Measurements from ENCODE around the gene CNPY3. TPM values are rescaled to one million over a fixed set of nuclear protein-coding genes. Genes with fewer than 3 reads are reported as not detected.

Gene CNPY3
- total and polyA plus RNA-seq, 2 of the 13 experiments (the other 11 are each of a cell fraction or from before 2014, with no cell fraction given) = 42.3 to 60.2 TPM

DNA sequence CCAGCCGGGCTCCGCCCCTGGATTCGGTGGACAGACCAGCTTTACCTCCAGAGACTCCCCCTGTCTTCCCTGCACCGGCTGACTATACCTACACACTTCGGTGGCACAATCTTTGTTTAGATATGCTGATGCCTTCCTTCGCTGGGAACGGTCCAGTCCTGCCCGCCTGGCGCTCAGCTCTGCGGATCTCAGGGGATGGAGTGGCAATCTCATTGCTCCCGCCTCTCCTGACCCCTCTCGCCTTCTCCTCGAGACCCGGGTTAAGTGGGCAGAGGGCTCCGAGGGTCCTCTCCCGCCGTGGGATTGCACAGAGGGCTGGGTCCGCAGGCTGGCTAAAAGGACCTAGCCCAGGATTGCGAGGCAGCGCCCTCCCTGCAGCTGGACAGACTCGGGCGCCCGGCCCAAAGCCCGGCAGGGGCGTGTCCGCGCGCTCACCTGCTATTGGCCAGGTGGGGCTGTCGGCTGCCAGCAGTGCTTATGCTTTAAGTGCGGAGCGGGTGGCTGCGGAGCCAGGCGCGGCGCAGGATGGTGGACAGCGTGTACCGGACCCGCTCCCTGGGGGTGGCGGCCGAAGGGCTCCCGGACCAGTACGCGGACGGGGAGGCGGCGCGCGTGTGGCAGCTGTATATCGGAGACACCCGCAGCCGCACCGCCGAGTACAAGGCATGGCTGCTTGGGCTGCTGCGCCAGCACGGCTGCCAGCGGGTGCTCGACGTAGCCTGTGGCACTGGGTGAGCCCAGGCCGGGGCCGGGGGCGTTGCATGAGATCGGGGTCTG is 31.2 kb downstream of the CNPY3 start, which contains the start of gene GNMT (continued):
- TF ChIP-seq, protein P1, sequence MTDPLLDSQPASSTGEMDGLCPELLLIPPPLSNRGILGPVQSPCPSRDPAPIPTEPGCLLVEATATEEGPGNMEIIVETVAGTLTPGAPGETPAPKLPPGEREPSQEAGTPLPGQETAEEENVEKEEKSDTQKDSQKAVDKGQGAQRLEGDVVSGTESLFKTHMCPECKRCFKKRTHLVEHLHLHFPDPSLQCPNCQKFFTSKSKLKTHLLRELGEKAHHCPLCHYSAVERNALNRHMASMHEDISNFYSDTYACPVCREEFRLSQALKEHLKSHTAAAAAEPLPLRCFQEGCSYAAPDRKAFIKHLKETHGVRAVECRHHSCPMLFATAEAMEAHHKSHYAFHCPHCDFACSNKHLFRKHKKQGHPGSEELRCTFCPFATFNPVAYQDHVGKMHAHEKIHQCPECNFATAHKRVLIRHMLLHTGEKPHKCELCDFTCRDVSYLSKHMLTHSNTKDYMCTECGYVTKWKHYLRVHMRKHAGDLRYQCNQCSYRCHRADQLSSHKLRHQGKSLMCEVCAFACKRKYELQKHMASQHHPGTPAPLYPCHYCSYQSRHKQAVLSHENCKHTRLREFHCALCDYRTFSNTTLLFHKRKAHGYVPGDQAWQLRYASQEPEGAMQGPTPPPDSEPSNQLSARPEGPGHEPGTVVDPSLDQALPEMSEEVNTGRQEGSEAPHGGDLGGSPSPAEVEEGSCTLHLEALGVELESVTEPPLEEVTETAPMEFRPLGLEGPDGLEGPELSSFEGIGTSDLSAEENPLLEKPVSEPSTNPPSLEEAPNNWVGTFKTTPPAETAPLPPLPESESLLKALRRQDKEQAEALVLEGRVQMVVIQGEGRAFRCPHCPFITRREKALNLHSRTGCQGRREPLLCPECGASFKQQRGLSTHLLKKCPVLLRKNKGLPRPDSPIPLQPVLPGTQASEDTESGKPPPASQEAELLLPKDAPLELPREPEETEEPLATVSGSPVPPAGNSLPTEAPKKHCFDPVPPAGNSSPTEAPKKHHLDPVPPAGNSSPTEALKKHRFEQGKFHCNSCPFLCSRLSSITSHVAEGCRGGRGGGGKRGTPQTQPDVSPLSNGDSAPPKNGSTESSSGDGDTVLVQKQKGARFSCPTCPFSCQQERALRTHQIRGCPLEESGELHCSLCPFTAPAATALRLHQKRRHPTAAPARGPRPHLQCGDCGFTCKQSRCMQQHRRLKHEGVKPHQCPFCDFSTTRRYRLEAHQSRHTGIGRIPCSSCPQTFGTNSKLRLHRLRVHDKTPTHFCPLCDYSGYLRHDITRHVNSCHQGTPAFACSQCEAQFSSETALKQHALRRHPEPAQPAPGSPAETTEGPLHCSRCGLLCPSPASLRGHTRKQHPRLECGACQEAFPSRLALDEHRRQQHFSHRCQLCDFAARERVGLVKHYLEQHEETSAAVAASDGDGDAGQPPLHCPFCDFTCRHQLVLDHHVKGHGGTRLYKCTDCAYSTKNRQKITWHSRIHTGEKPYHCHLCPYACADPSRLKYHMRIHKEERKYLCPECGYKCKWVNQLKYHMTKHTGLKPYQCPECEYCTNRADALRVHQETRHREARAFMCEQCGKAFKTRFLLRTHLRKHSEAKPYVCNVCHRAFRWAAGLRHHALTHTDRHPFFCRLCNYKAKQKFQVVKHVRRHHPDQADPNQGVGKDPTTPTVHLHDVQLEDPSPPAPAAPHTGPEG (CRISPR knock-in tag; IDR thresholded peaks at IDR 0.05) = peak; percentile 54
- TF ChIP-seq, protein P2, sequence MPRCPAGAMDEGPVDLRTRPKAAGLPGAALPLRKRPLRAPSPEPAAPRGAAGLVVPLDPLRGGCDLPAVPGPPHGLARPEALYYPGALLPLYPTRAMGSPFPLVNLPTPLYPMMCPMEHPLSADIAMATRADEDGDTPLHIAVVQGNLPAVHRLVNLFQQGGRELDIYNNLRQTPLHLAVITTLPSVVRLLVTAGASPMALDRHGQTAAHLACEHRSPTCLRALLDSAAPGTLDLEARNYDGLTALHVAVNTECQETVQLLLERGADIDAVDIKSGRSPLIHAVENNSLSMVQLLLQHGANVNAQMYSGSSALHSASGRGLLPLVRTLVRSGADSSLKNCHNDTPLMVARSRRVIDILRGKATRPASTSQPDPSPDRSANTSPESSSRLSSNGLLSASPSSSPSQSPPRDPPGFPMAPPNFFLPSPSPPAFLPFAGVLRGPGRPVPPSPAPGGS (CRISPR knock-in tag; IDR thresholded peaks at IDR 0.05) = peak; percentile 74; the same call in 1 of the 2 replicates
- TF ChIP-seq, protein P3, sequence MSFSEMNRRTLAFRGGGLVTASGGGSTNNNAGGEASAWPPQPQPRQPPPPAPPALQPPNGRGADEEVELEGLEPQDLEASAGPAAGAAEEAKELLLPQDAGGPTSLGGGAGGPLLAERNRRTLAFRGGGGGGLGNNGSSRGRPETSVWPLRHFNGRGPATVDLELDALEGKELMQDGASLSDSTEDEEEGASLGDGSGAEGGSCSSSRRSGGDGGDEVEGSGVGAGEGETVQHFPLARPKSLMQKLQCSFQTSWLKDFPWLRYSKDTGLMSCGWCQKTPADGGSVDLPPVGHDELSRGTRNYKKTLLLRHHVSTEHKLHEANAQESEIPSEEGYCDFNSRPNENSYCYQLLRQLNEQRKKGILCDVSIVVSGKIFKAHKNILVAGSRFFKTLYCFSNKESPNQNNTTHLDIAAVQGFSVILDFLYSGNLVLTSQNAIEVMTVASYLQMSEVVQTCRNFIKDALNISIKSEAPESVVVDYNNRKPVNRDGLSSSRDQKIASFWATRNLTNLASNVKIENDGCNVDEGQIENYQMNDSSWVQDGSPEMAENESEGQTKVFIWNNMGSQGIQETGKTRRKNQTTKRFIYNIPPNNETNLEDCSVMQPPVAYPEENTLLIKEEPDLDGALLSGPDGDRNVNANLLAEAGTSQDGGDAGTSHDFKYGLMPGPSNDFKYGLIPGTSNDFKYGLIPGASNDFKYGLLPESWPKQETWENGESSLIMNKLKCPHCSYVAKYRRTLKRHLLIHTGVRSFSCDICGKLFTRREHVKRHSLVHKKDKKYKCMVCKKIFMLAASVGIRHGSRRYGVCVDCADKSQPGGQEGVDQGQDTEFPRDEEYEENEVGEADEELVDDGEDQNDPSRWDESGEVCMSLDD (CRISPR knock-in tag; IDR thresholded peaks at IDR 0.05; ENCODE audit: borderline replicate concordance) = no peak
- TF ChIP-seq HOXA3 (CRISPR knock-in tag; IDR thresholded peaks at IDR 0.05) (peak; percentile 76), ETV5 (CRISPR knock-in tag; IDR thresholded peaks at IDR 0.05; ENCODE audit: borderline replicate concordance) (0 out of 2 replicates have a peak, but pooled peaks have one; percentile 16), ZNF34 (CRISPR knock-in tag; IDR thresholded peaks at IDR 0.05; ENCODE audit: borderline replicate concordance) (peak; percentile 27; the same call in 1 of the 2 replicates), HIVEP1 (CRISPR knock-in tag; IDR thresholded peaks at IDR 0.05) (peak; percentile 11; the same call in 1 of the 2 replicates), DNMT1 (CRISPR knock-in tag; IDR thresholded peaks at IDR 0.05) (peak; percentile 20; the same call in 1 of the 2 replicates), CENPT (CRISPR knock-in tag; IDR thresholded peaks at IDR 0.05; ENCODE audit: low read depth) (0 out of 2 replicates have a peak, but pooled peaks have one; percentile 40), U2AF2 (IDR thresholded peaks at IDR 0.05; ENCODE audit: low read depth, low read length) (no peak), JUND (CRISPR knock-in tag; IDR thresholded peaks at IDR 0.05) (no peak), ZNF761 (CRISPR knock-in tag; conservative IDR thresholded peaks at IDR 0.05) (peak; percentile 9; the same call in 1 of the 2 replicates), SMAD1 (CRISPR knock-in tag; IDR thresholded peaks at IDR 0.05; ENCODE audit: borderline replicate concordance, low read depth) (0 out of 2 replicates have a peak, but pooled peaks have one; percentile 15), NONO (IDR thresholded peaks at IDR 0.05) (no peak), NONO (CRISPR knock-in tag; conservative IDR thresholded peaks at IDR 0.05) (peak; percentile 86), ZNF143 (CRISPR knock-in tag; IDR thresholded peaks at IDR 0.05) (peak; percentile 50; the same call in 1 of the 2 replicates), ZNF841 (CRISPR knock-in tag; IDR thresholded peaks at IDR 0.05; ENCODE audit: borderline replicate concordance) (no peak)
- TF ChIP-seq, protein P4, sequence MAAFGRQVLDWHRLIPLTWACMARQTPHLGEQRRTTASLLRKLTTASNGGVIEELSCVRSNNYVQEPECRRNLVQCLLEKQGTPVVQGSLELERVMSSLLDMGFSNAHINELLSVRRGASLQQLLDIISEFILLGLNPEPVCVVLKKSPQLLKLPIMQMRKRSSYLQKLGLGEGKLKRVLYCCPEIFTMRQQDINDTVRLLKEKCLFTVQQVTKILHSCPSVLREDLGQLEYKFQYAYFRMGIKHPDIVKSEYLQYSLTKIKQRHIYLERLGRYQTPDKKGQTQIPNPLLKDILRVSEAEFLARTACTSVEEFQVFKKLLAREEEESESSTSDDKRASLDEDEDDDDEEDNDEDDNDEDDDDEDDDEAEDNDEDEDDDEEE (CRISPR knock-in tag; IDR thresholded peaks at IDR 0.05) = no peak
